Left ventricle myocardium superior (tissue), 1 donor: ENCODE data around the gene INTU. TPM values are rescaled to one million over a fixed set of nuclear protein-coding genes. Genes with fewer than 3 reads are reported as not detected.
"Not testable (repeated sequence)": the region's sequence is repeated elsewhere in the genome, so short reads cannot be mapped to it uniquely, and the experiment has no call there.

Experiments used
- ATAC-seq: fragments of 200-7000 bp; cut with Tn5 transposase; one replicate; pipeline ENCODE4 v1.9.1; 2020; ENCODE audit warnings: mild to moderate bottlenecking, moderate library complexity
- DNase-seq: peaks from one replicate; pipeline ENCODE4 v3.0.0-alpha.2; 2020
- intact Hi-C: fragments of 100-400 bp; cut with micrococcal nuclease; formaldehyde crosslinking; loops from one replicate; pipeline ENCODE4 v1.11.0; 2022
- long read RNA-seq: library from polyadenylated mRNA; unstranded; transcript quantifications from one replicate; pipeline ENCODE4 v2.0.0, GENCODE V29; 2021
- total RNA-seq: library from RNA; stranded (reverse); fragmentation: NEBNext Ultra II Directional; extraction: Animal tissue kit (Norgen Biotek cat#: 25700); gene quantifications from one replicate; pipeline ENCODE4 v1.2.1, GENCODE V29; 2021
- donor health status: DM: no; HTN: yes; CAD: no; lungs with severe emphysema.

The INTU gene
- 4.6 TPM for total RNA-seq
- long read RNA-seq, partial matches to known transcripts: 1 of 3 reads
- long read RNA-seq, other reads (novel, unspliced or antisense): 2 of 3 reads

- DNase-seq (peak; percentile 93), ATAC-seq (peak; percentile 100)
- intact Hi-C loops: no loop called here
Observed at GRCh38 chr4:127632420-127633403, at the start of gene INTU. Gene INTU, plus strand, starts transcription at chr4:127632957. Its CDS starts 78 bp downstream, at chr4:127633035.

GRCh38 chr4:127586496-127586895, 46.3 kb upstream of the INTU start:
- DNase-seq, intact Hi-C loops, ATAC-seq: not testable (repeated sequence)

GRCh38 chr4:127586922-127587571, 45.7 kb upstream of the INTU start:
- ATAC-seq: peak; percentile 60

GRCh38 chr4:127589153-127589552, 43.6 kb upstream of the INTU start:
- ATAC-seq, DNase-seq, intact Hi-C loops: not testable (repeated sequence)

More at GRCh38 chr4:127586922-127587571, 45.7 kb upstream of the INTU start:
- intact Hi-C loops: no loop called here
- DNase-seq: no peak

GRCh38 chr4:127598656-127599055, 34.1 kb upstream of the INTU start:
- intact Hi-C loops: no loop called here
- DNase-seq (no peak), ATAC-seq (no peak)

GRCh38 chr4:127601029-127601428, 31.7 kb upstream of the INTU start:
- no peak for DNase-seq
- intact Hi-C loops: no loop called here
- no peak for ATAC-seq

GRCh38 chr4:127604949-127605709, 27.6 kb upstream of the INTU start:
- DNase-seq (no peak), ATAC-seq (no peak)
- intact Hi-C loops: loop anchor here (1.0 kb wide), 1 partner anchor 127 kb away; no protein-coding TSS in a partner anchor

GRCh38 chr4:127606823-127607222, 25.9 kb upstream of the INTU start:
- DNase-seq (no peak), ATAC-seq (no peak)
- intact Hi-C loops: no loop called here

- intact Hi-C loops: no loop called here
- ATAC-seq: no peak
- DNase-seq: no peak
Observed at GRCh38 chr4:127609484-127609883, 23.3 kb upstream of the INTU start.

- intact Hi-C loops: no loop called here
- DNase-seq: no peak
- no peak for ATAC-seq
Observed at GRCh38 chr4:127610488-127610887, 22.3 kb upstream of the INTU start.

DNA sequence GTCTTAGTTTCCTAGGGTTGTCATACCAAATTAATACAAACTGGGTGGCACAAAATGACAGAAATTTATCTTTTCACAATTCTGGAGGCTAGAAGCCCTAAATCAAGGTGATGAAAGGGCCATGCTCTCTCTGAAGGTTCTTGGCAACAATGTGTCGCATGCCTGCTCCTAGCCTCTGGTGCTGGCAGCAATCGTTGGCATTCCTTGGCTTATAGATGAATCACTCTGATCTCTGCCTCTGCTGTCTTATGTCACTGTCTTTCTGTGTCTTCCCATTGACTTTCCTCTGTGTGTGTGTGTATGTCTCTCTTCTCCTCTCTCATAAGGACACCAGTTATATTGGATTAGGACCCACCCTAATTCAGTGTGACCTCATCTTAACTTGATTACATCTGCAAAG, 15.9 kb upstream of the INTU start:
- DNase-seq: no peak
- intact Hi-C loops: no loop called here
- ATAC-seq: no peak

DNA sequence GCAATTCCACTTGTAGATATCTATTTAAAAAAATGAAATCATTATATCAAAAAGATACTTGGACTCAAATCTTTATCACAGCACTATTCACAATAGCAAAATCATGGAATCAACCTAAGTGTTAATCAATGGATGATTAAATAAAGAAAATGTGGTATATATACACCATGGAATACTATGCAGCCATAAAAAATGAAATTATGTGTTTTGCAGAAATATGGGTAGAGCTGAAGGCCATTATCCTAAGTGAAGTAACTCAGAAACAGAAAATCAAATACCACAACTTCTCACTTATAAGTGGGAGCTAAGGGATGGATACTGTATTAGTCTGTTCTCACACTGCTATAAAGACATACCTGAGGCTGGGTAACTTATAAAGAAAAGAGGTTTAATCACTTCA, 14.3 kb upstream of the INTU start:
- DNase-seq (no peak), ATAC-seq (no peak)
- intact Hi-C loops: no loop called here

DNA sequence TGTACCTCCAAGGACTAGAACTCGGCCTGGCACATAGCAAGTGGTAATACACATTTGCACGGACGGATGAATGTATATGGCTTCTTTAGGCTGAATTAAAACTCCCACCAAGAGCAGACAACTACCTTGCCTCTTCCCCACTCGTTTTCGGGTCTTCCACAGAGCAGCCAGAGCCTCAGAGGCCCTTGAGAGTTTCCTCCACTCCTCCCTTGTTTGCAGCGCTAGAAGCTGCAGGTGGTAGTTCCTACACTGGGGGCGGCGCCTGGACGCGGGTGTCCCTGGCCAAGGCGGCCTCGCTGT, 10.2 kb upstream of the INTU start:
- no peak for ATAC-seq
- intact Hi-C loops: no loop called here
- DNase-seq: no peak

GRCh38 chr4:127622921-127623796, 9.6 kb upstream of the INTU start:
- intact Hi-C loops: no loop called here

DNA sequence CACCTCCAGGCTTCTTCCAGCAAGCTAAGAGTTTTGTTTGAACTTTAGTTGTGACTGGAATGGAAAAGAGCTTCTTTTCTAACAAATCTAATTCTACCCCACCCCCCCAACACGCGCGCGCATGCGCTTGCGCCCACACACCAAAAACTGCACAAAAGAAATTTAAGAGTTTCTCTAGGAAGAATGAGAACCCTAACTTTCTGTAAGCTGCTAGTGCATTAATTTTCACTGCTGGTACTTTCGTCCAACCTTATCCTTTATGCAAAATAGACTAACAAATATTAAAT, 9.0 kb upstream of the INTU start:
- intact Hi-C loops: no loop called here
- ATAC-seq (no peak), DNase-seq (peak; percentile 31)

More at GRCh38 chr4:127622921-127623796, 9.6 kb upstream of the INTU start:
- DNase-seq (peak; percentile 52), ATAC-seq (peak; percentile 85)

DNA sequence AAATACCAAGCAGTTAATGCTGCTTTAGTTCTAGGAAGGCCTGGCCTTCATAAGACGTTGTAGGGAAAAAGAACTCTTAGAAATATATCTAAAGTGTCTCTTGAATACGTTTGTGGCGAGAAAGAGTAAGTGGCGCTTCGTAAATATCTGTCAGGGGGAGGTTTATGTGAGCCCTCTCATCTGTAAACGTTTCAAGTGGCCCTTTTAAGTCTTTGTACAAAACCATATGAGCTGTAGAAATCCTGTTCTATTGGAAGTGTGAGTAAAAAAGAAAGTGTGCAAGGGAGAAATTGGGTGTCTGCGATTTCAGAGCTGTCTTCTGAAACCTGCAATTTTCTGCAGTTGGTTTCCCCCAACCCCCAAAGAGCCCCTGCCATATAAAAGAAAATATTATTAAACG, 8.6 kb upstream of the INTU start:
- DNase-seq: no peak
- ATAC-seq: no peak
- intact Hi-C loops: no loop called here

GRCh38 chr4:127629371-127629770, 3.4 kb upstream of the INTU start:
- no peak for ATAC-seq
- no peak for DNase-seq
- intact Hi-C loops: no loop called here

GRCh38 chr4:127630152-127630551, 2.6 kb upstream of the INTU start:
- intact Hi-C loops: no loop called here
- no peak for DNase-seq
- ATAC-seq: no peak

- no peak for ATAC-seq
Observed at GRCh38 chr4:127631420-127631819, 1.3 kb upstream of the INTU start.

More at GRCh38 chr4:127631420-127631819, 1.3 kb upstream of the INTU start:
- intact Hi-C loops: no loop called here
- DNase-seq: no peak
